Neural progenitor cell (in vitro differentiated cells): ENCODE results near the gene TXNDC5. TPM values are rescaled to one million over a fixed set of nuclear protein-coding genes. Genes with fewer than 3 reads are reported as not detected.
"Not testable (repeated sequence)": the region's sequence is repeated elsewhere in the genome, so short reads cannot be mapped to it uniquely, and the experiment has no call there.

ENCODE experiments used
- DNase-seq: peaks from one replicate; pipeline ENCODE4 v3.0.0-alpha.2; 2016; ENCODE audit warnings: low spot score
- H2AFZ ChIP-seq: fragments of 200-600 bp; sonication (generic); replicated peaks from 2 replicates; pipeline ENCODE4 v1.6.1; 2016; ENCODE audit warnings: antibody characterized with exemption
- H3F3A ChIP-seq: fragments of 200-600 bp; sonication (generic); 2 replicates; pipeline ENCODE4 v1.6.1; 2016; ENCODE audit warnings: antibody characterized with exemption, low read depth
- H3K27ac ChIP-seq: fragments of 200-600 bp; sonication (generic); 2 replicates; pipeline ENCODE4 v1.5.1; 2016; ENCODE audit warnings: mild to moderate bottlenecking
- H3K27me3 ChIP-seq: fragments of 200-600 bp; sonication (generic); 2 replicates; pipeline ENCODE4 v1.6.1; 2016; ENCODE audit warnings: mild to moderate bottlenecking, moderate library complexity
- H3K36me3 ChIP-seq: fragments of 200-600 bp; sonication (generic); 2 replicates; pipeline ENCODE4 v1.5.1; 2016
- H3K4me1 ChIP-seq: fragments of 200-600 bp; sonication (generic); 2 replicates; pipeline ENCODE4 v1.6.1; 2016; ENCODE audit warnings: mixed run types
- H3K4me2 ChIP-seq: fragments of 200-600 bp; sonication (generic); 2 replicates; pipeline ENCODE4 v1.6.1; 2016
- H3K4me3 ChIP-seq: fragments of 200-600 bp; sonication (generic); 2 replicates; pipeline ENCODE4 v1.5.1; 2016
- H3K79me2 ChIP-seq: fragments of 200-600 bp; sonication (generic); 2 replicates; pipeline ENCODE4 v1.6.1; 2016; ENCODE audit warnings: low read depth
- H3K9ac ChIP-seq: fragments of 200-600 bp; sonication (generic); 2 replicates; pipeline ENCODE4 v1.6.1; 2016
- H3K9me3 ChIP-seq: fragments of 200-600 bp; sonication (generic); 2 replicates; pipeline ENCODE4 v1.5.1; 2016; ENCODE audit warnings: low read depth
- H4K20me1 ChIP-seq: fragments of 200-600 bp; sonication (generic); 2 replicates; pipeline ENCODE4 v1.6.1; 2016; ENCODE audit warnings: low read depth
- H3K27ac Mint-ChIP-seq: 3 replicates; pipeline ENCODE4 v1.8.0; 2021; ENCODE audit warnings: mixed read lengths
- H3K27me3 Mint-ChIP-seq: 2 replicates; pipeline ENCODE4 v1.8.0; 2022; ENCODE audit warnings: low read depth, mild to moderate bottlenecking, inconsistent platforms, moderate library complexity, mixed read lengths; ENCODE audit not compliant: insufficient read depth
- H3K36me3 Mint-ChIP-seq: 3 replicates; pipeline ENCODE4 v1.8.0; 2021; ENCODE audit warnings: mixed read lengths
- H3K4me1 Mint-ChIP-seq: 3 replicates; pipeline ENCODE4 v1.8.0; 2021; ENCODE audit warnings: mixed read lengths
- H3K4me3 Mint-ChIP-seq: 3 replicates; pipeline ENCODE4 v1.8.0; 2021; ENCODE audit warnings: mild to moderate bottlenecking, moderate library complexity, mixed read lengths
- H3K9me3 Mint-ChIP-seq: 3 replicates; pipeline ENCODE4 v1.8.0; 2020; ENCODE audit warnings: mixed read lengths
- CTCF ChIP-seq: fragments of 200-600 bp; sonication (generic); IDR thresholded peaks from 2 replicates; pipeline ENCODE4 v1.5.1; 2017; ENCODE audit warnings: antibody characterized with exemption, mild to moderate bottlenecking
- EZH2 ChIP-seq: fragments of 200-600 bp; sonication (generic); IDR thresholded peaks from 2 replicates; pipeline ENCODE4 v1.6.1; 2017; ENCODE audit warnings: antibody characterized with exemption, mild to moderate bottlenecking, moderate library complexity
- EZH2phosphoT487 ChIP-seq: fragments of 200-600 bp; sonication (generic); IDR thresholded peaks from 2 replicates; pipeline ENCODE4 v1.6.1; 2017; ENCODE audit warnings: antibody characterized with exemption
- total RNA-seq: library from RNA; depleted of rRNA; stranded (reverse); fragments of >200 nt; gene quantifications from 2 replicates; pipeline ENCODE4 v1.2.3, GENCODE V29; 2015; ENCODE audit warnings: low replicate concordance

Gene TXNDC5
- total RNA-seq, 1 donor from 2014 or later = 155 TPM

- Mint-ChIP-seq H3K9me3 (no peaks in the 10 kb centered on the region), H3K27me3 (no peaks in the 10 kb centered on the region), H3K36me3 (peaks cover 46% of the 10 kb centered on the region), H3K27ac (no peak overlapping the region), H3K4me1 (no peaks in the 10 kb centered on the region), H3K4me3 (no peak overlapping the region)
- Histone ChIP-seq H3K27me3 (no peaks in the 10 kb centered on the region), H3K4me1 (peaks cover 17% of the 10 kb centered on the region), H3F3A (peaks cover 17% of the 10 kb centered on the region), H3K4me3 (no peak overlapping the region), H3K79me2 (no peaks in the 10 kb centered on the region), H3K9me3 (no peaks in the 10 kb centered on the region), H4K20me1 (peaks cover 36% of the 10 kb centered on the region), H3K9ac (no peak overlapping the region), H3K4me2 (peak overlapping the region; percentile 5), H2AFZ (no peak overlapping the region), H3K27ac (peak overlapping the region; percentile 71), H3K36me3 (peaks cover 8% of the 10 kb centered on the region)
- peak; percentile 37 for TF ChIP-seq CTCF
- TF ChIP-seq EZH2phosphoT487 = no peak
- DNase-seq = peak; percentile 60
These were observed 11.3 kb downstream of the TXNDC5 start for GRCh38 chr6:7899101-7899888.

DNA sequence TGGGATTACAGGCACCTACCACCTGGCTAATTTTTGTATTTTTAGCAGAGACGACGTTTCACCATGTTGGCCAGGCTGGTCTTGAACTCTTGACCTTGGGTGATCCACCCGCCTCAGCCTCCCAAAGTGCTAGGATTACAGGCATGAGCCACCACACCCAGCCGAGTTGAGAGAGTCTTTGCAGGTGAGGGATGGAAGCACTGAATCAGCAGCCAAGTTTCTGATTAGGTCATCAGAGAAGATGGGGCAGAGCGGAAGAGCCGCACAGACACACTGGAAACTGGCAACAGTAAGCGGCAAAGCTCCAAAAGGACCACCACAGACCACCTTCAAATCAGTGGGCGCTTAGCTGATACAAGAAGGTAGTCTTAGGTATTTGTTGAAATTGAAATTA, 12.4 kb downstream of the TXNDC5 start:
- H3K36me3 Mint-ChIP-seq = peaks cover 52% of the 10 kb centered on the region
- peaks cover 36% of the 10 kb centered on the region for H4K20me1 ChIP-seq
- not testable (repeated sequence) for H3K4me3 ChIP-seq, H3K36me3 ChIP-seq, DNase-seq, H3K79me2 ChIP-seq, H3K27me3 Mint-ChIP-seq, H3K4me1 Mint-ChIP-seq, H3K27me3 ChIP-seq, H3K27ac ChIP-seq, H3K9ac ChIP-seq, H2AFZ ChIP-seq, H3K9me3 Mint-ChIP-seq, H3K4me3 Mint-ChIP-seq, H3K4me2 ChIP-seq, H3K9me3 ChIP-seq, H3K27ac Mint-ChIP-seq
- peaks cover 17% of the 10 kb centered on the region for H3F3A ChIP-seq
- peaks cover 17% of the 10 kb centered on the region for H3K4me1 ChIP-seq

GRCh38 chr6:7897461-7898192, 13.0 kb downstream of the TXNDC5 start:
- Histone ChIP-seq H3F3A (peaks cover 17% of the 10 kb centered on the region), H2AFZ (no peak overlapping the region), H3K4me2 (no peak overlapping the region), H3K4me3 (no peak overlapping the region), H3K79me2 (no peaks in the 10 kb centered on the region), H4K20me1 (peaks cover 36% of the 10 kb centered on the region), H3K9ac (no peak overlapping the region), H3K27me3 (no peaks in the 10 kb centered on the region), H3K4me1 (peaks cover 17% of the 10 kb centered on the region), H3K9me3 (no peaks in the 10 kb centered on the region), H3K36me3 (peaks cover 8% of the 10 kb centered on the region), H3K27ac (no peak overlapping the region)
- no peak overlapping the region for H3K27ac Mint-ChIP-seq
- peaks cover 48% of the 10 kb centered on the region for H3K36me3 Mint-ChIP-seq
- no peak for TF ChIP-seq CTCF
- no peak for TF ChIP-seq EZH2
- TF ChIP-seq EZH2phosphoT487 = no peak
- H3K27me3 Mint-ChIP-seq = no peaks in the 10 kb centered on the region
- no peak overlapping the region for H3K4me3 Mint-ChIP-seq
- no peaks in the 10 kb centered on the region for H3K4me1 Mint-ChIP-seq
- H3K9me3 Mint-ChIP-seq = no peaks in the 10 kb centered on the region
- DNase-seq = no peak
